ENCODE results near the gene GPC5.

Gene GPC5

GRCh38 chr13:92767468-92767867, 1369.0 kb downstream of the GPC5 start:
- H3K4me3 ChIP-seq (ENCODE audit: low read depth, low read length), result no peak overlapping the region
- no peak for DNase-seq (ENCODE audit: low read depth)
- no peak for TF ChIP-seq CTCF (conservative IDR thresholded peaks at IDR 0.05; ENCODE audit: low read depth, low read length)

GRCh38 chr13:92768602-92769001, 1370.2 kb downstream of the GPC5 start:
- no peak for DNase-seq (ENCODE audit: low read depth)
- no peak overlapping the region for H3K4me3 ChIP-seq (ENCODE audit: low read depth, low read length)
- no peak for TF ChIP-seq CTCF (conservative IDR thresholded peaks at IDR 0.05; ENCODE audit: low read depth, low read length)

GRCh38 chr13:92769046-92769445, 1370.6 kb downstream of the GPC5 start:
- no peak overlapping the region for H3K4me3 ChIP-seq (ENCODE audit: low read depth, low read length)
- peak; percentile 18 for DNase-seq (ENCODE audit: low read depth)
- TF ChIP-seq CTCF (conservative IDR thresholded peaks at IDR 0.05; ENCODE audit: low read depth, low read length), result no peak

GRCh38 chr13:92775658-92776057, 1377.2 kb downstream of the GPC5 start:
- H3K4me3 ChIP-seq (ENCODE audit: low read depth, low read length), result no peak overlapping the region
- no peak for TF ChIP-seq CTCF (conservative IDR thresholded peaks at IDR 0.05; ENCODE audit: low read depth, low read length)
- DNase-seq (ENCODE audit: low read depth), result no peak

GRCh38 chr13:92781965-92782690, 1383.7 kb downstream of the GPC5 start:
- no peak for DNase-seq (ENCODE audit: low read depth)
- no peak for TF ChIP-seq CTCF (conservative IDR thresholded peaks at IDR 0.05; ENCODE audit: low read depth, low read length)
- no peak overlapping the region for H3K4me3 ChIP-seq (ENCODE audit: low read depth, low read length)

GRCh38 chr13:92802776-92803175, 1404.4 kb downstream of the GPC5 start:
- no peak overlapping the region for H3K4me3 ChIP-seq (ENCODE audit: low read depth, low read length)
- no peak for TF ChIP-seq CTCF (conservative IDR thresholded peaks at IDR 0.05; ENCODE audit: low read depth, low read length)
- no peak for DNase-seq (ENCODE audit: low read depth)

GRCh38 chr13:92804346-92804745, 1405.9 kb downstream of the GPC5 start:
- TF ChIP-seq CTCF (conservative IDR thresholded peaks at IDR 0.05; ENCODE audit: low read depth, low read length), result no peak
- no peak overlapping the region for H3K4me3 ChIP-seq (ENCODE audit: low read depth, low read length)
- no peak for DNase-seq (ENCODE audit: low read depth)

Measured in choroid plexus epithelial cell (primary cell).